VCaP (cell line): ENCODE measurements around the gene GBP5.

Experiments
- H3K27ac ChIP-seq: fragments of 450-650 bp; 2 replicates; pipeline ENCODE4 v1.5.1; 2017
- CTCF ChIP-seq: fragments of 450-650 bp; conservative IDR thresholded peaks from 2 replicates; pipeline ENCODE4 v1.5.1; 2017; ENCODE audit warnings: mild to moderate bottlenecking, moderate library complexity

Gene GBP5

GRCh38 chr1:89261926-89262515, 10.6 kb downstream of the GBP5 start:
- no peak for TF ChIP-seq CTCF
- peak overlapping the region; percentile 31; the same call in 1 of the 2 replicates for H3K27ac ChIP-seq

- H3K27ac ChIP-seq = no peak overlapping the region
- no peak for TF ChIP-seq CTCF
These were observed 11.9 kb downstream of the GBP5 start for GRCh38 chr1:89260566-89261255.

GRCh38 chr1:89260042-89260441, 12.6 kb downstream of the GBP5 start:
- no peak overlapping the region for H3K27ac ChIP-seq
- no peak for TF ChIP-seq CTCF

- no peak overlapping the region for H3K27ac ChIP-seq
- no peak for TF ChIP-seq CTCF
These were observed 13.2 kb downstream of the GBP5 start for GRCh38 chr1:89259283-89259971.

- no peak for TF ChIP-seq CTCF
- H3K27ac ChIP-seq = peak overlapping the region; percentile 44; the same call in 1 of the 2 replicates
These were observed 15.6 kb downstream of the GBP5 start for GRCh38 chr1:89257041-89257440.

- H3K27ac ChIP-seq = peak overlapping the region; percentile 44
These were observed 17.1 kb downstream of the GBP5 start for GRCh38 chr1:89255581-89255980.

- peak overlapping the region; percentile 44 for H3K27ac ChIP-seq
- no peak for TF ChIP-seq CTCF
These were observed 17.9 kb downstream of the GBP5 start for GRCh38 chr1:89254658-89255287.
